ENCODE measurements around the gene HIGD1B.

DNA sequence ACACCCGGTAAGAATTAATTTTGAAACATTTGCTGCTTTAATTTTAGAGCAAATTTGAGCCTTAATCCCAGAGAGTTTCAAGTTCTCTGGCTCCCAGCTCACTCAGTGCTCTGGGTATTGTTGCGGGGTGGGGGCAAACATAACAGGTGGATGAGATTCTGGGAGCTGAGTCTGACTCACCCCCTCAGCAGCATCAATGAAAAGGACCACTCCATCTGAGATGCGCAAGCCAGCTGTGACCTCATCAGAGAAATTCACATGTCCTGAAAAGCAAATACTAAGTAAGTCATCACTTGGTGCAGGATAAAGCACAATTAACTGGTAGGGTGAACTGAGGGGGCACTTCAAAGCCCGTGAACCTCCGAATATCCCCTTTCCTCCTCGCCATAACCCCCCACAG lies 31.7 kb downstream of the HIGD1B start:
- TF ChIP-seq CTCF (conservative IDR thresholded peaks at IDR 0.05) = no peak
- TF ChIP-seq ZFX (IDR thresholded peaks at IDR 0.05) = no peak

All from C4-2B (cell line).